KMS-11 (cell line): ENCODE results near the gene AGPAT4.

ENCODE experiments used
- H2AFZ ChIP-seq: fragments of 200-600 bp; sonication (generic); 2 replicates; pipeline ENCODE4 v1.6.1; 2016; ENCODE audit warnings: antibody characterized with exemption, mixed run types, low read depth
- H3K27ac ChIP-seq: fragments of 200-600 bp; sonication (generic); 2 replicates; pipeline ENCODE4 v1.6.1; 2016; ENCODE audit warnings: mild to moderate bottlenecking, mixed run types
- H3K27me3 ChIP-seq: fragments of 200-600 bp; sonication (generic); 2 replicates; pipeline ENCODE4 v1.6.1; 2017; ENCODE audit warnings: mild to moderate bottlenecking, low read depth, mixed run types, moderate library complexity; ENCODE audit not compliant: insufficient read depth
- H3K36me3 ChIP-seq: fragments of 200-600 bp; sonication (generic); 2 replicates; pipeline ENCODE4 v1.6.1; 2017; ENCODE audit warnings: mild to moderate bottlenecking, mixed run types; ENCODE audit not compliant: insufficient read depth
- H3K4me1 ChIP-seq: fragments of 200-600 bp; sonication (generic); 2 replicates; pipeline ENCODE4 v1.6.1; 2016; ENCODE audit warnings: mild to moderate bottlenecking, low read depth, mixed run types; ENCODE audit not compliant: poor library complexity, severe bottlenecking
- H3K4me2 ChIP-seq: fragments of 200-600 bp; sonication (generic); 2 replicates; pipeline ENCODE4 v1.7.0; 2016; ENCODE audit warnings: mild to moderate bottlenecking, mixed run types
- H3K4me3 ChIP-seq: fragments of 200-600 bp; sonication (generic); IDR thresholded peaks from 2 replicates; pipeline ENCODE4 v1.6.1; 2017; ENCODE audit warnings: low read depth, low read length, mixed read lengths; ENCODE audit not compliant: insufficient read depth
- H3K79me2 ChIP-seq: fragments of 200-600 bp; sonication (generic); 2 replicates; pipeline ENCODE4 v1.6.1; 2016; ENCODE audit warnings: low read depth, mixed run types; ENCODE audit not compliant: insufficient read depth
- H3K9ac ChIP-seq: fragments of 200-600 bp; sonication (generic); 2 replicates; pipeline ENCODE4 v1.6.1; 2016; ENCODE audit warnings: mild to moderate bottlenecking, mixed run types
- H4K20me1 ChIP-seq: fragments of 200-600 bp; sonication (generic); 2 replicates; pipeline ENCODE4 v1.6.1; 2016; ENCODE audit warnings: mild to moderate bottlenecking, mixed run types; ENCODE audit not compliant: insufficient read depth
- TF ChIP-seq, protein P1 (sequence below): fragments of 200-600 bp; sonication (generic); conservative IDR thresholded peaks from 2 replicates; pipeline ENCODE4 v1.6.1; 2017; ENCODE audit warnings: low read depth, mild to moderate bottlenecking, antibody characterized with exemption, low read length, moderate library complexity, mixed read lengths

The AGPAT4 gene

GRCh38 chr6:161152527-161152862, 121.4 kb downstream of the AGPAT4 start:
- Histone ChIP-seq H3K27ac (no peak overlapping the region), H3K36me3 (no peaks in the 10 kb centered on the region), H3K79me2 (no peaks in the 10 kb centered on the region), H3K4me1 (no peaks in the 10 kb centered on the region), H4K20me1 (no peaks in the 10 kb centered on the region), H2AFZ (no peak overlapping the region), H3K27me3 (no peaks in the 10 kb centered on the region), H3K4me3 (no peak overlapping the region), H3K9ac (no peak overlapping the region), H3K4me2 (no peak overlapping the region)
- TF ChIP-seq, protein P1, sequence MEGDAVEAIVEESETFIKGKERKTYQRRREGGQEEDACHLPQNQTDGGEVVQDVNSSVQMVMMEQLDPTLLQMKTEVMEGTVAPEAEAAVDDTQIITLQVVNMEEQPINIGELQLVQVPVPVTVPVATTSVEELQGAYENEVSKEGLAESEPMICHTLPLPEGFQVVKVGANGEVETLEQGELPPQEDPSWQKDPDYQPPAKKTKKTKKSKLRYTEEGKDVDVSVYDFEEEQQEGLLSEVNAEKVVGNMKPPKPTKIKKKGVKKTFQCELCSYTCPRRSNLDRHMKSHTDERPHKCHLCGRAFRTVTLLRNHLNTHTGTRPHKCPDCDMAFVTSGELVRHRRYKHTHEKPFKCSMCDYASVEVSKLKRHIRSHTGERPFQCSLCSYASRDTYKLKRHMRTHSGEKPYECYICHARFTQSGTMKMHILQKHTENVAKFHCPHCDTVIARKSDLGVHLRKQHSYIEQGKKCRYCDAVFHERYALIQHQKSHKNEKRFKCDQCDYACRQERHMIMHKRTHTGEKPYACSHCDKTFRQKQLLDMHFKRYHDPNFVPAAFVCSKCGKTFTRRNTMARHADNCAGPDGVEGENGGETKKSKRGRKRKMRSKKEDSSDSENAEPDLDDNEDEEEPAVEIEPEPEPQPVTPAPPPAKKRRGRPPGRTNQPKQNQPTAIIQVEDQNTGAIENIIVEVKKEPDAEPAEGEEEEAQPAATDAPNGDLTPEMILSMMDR, result no peak

DNA sequence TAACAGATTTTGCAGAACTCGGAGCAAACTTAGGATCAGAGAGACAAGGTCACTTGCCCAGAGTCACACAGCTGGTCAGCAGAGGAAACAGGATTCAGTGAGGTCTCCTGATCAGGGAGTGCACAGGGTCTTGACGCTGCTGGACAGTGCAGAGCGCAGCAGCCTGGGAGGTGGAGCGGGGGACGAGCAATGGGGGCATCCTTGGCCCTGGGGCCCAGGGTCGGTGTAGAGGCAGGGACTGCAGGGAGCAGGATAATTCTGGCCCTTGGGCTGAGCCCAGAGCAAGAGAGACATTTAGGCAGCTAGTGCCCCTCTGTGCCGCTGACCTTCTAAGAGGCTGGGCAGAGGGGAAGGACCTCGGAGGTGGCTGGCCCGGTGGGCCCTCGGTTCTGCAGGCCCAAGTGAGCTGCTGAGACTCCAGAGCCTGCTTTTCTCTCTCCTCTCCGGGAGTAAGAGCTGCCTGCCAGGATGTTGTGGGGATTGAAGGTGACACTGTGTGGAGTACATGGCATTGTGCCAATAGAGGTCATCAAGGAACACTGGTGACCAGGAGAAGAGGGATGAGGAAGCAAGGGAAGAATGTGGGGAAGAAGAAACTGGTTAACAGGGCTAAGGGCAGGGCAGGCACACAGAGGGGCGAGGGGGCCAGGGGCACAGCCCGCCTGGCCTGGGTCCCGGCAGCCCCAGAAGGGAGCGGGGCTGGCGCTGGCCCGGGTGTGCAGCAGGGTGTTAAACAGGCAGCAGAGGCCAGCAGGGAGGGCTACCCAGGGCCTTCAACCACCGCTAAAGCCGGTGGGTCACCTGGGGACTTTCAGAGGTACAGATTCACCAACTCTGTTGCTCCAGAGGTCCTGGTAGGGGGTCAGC, 122.0 kb downstream of the AGPAT4 start:
- Histone ChIP-seq H3K27ac (no peak overlapping the region), H3K79me2 (no peaks in the 10 kb centered on the region), H3K36me3 (no peaks in the 10 kb centered on the region), H3K4me1 (no peaks in the 10 kb centered on the region), H3K4me2 (no peak overlapping the region), H4K20me1 (no peaks in the 10 kb centered on the region), H3K27me3 (no peaks in the 10 kb centered on the region), H3K9ac (no peak overlapping the region), H2AFZ (no peak overlapping the region), H3K4me3 (no peak overlapping the region)
- TF ChIP-seq, protein P1, result no peak

DNA sequence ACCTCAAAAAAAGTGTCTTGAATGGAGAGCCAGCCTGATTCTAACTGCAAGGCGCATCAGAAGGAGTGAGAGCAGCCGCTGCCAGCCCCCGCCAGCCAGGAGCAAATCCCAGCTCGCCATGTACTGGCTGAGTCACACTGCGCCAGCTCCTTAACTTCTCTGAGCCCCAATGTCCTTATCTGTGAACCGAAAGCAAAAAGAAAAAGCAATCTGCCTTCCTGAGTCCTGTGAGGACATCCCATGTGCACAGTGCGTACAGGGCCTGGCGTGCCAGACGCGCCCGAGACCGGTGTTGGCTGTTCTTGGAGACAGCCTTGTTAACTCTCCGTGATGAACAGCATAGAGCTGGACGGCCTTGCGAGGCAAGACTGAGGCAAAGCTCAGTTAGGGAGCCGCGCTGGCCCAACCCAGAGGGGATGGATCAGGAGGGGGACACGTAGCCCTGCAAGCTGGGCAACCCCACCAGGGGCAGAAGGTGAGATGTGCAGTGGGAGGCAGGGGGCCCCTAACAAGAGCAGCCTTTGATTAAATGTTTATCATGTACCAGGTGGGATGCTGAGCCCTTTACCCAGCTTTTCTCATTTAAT, 122.7 kb downstream of the AGPAT4 start:
- H3K27me3 ChIP-seq, result no peaks in the 10 kb centered on the region
- no peak overlapping the region for H3K27ac ChIP-seq
- H3K79me2 ChIP-seq, result no peaks in the 10 kb centered on the region
- no peak overlapping the region for H3K4me3 ChIP-seq
- H3K9ac ChIP-seq, result no peak overlapping the region
- TF ChIP-seq, protein P1, result no peak
- no peaks in the 10 kb centered on the region for H3K4me1 ChIP-seq
- no peaks in the 10 kb centered on the region for H4K20me1 ChIP-seq
- no peaks in the 10 kb centered on the region for H3K36me3 ChIP-seq
- H2AFZ ChIP-seq, result no peak overlapping the region
- no peak overlapping the region for H3K4me2 ChIP-seq

GRCh38 chr6:161150566-161150965, 123.3 kb downstream of the AGPAT4 start:
- Histone ChIP-seq H3K36me3 (no peaks in the 10 kb centered on the region), H3K4me1 (no peaks in the 10 kb centered on the region), H2AFZ (no peak overlapping the region), H3K9ac (no peak overlapping the region), H4K20me1 (no peaks in the 10 kb centered on the region), H3K4me2 (no peak overlapping the region), H3K27me3 (no peaks in the 10 kb centered on the region), H3K4me3 (no peak overlapping the region), H3K79me2 (no peaks in the 10 kb centered on the region), H3K27ac (no peak overlapping the region)
- TF ChIP-seq, protein P1, result no peak
